NB4 (cell line): Measurements from ENCODE around the gene ACADVL.

Experiments used
- DNase-seq: peaks from one replicate; pipeline ENCODE4 v3.0.0; 2010; ENCODE audit warnings: low read depth
- H3K4me3 ChIP-seq: one replicate; pipeline ENCODE4 v1.5.1; 2011; ENCODE audit warnings: mild to moderate bottlenecking, low read depth, low read length, moderate library complexity
- MYC ChIP-seq: IDR thresholded peaks from 2 replicates; pipeline ENCODE4 v1.6.1; 2011; ENCODE audit warnings: low read depth, low read length
- POLR2A ChIP-seq: IDR thresholded peaks from 2 replicates; pipeline ENCODE4 v1.6.1; 2011; ENCODE audit warnings: mild to moderate bottlenecking; ENCODE audit not compliant: insufficient read length; ENCODE audit errors: extremely low read depth
- TF ChIP-seq, protein P1 (sequence below): IDR thresholded peaks from 2 replicates; pipeline ENCODE4 v1.6.1; 2011; ENCODE audit warnings: low read depth, low read length
- TF ChIP-seq, protein P2 (sequence below): IDR thresholded peaks from one replicate; pipeline ENCODE4 v1.5.1; 2012; ENCODE audit warnings: low read depth, low read length

Gene ACADVL

DNA sequence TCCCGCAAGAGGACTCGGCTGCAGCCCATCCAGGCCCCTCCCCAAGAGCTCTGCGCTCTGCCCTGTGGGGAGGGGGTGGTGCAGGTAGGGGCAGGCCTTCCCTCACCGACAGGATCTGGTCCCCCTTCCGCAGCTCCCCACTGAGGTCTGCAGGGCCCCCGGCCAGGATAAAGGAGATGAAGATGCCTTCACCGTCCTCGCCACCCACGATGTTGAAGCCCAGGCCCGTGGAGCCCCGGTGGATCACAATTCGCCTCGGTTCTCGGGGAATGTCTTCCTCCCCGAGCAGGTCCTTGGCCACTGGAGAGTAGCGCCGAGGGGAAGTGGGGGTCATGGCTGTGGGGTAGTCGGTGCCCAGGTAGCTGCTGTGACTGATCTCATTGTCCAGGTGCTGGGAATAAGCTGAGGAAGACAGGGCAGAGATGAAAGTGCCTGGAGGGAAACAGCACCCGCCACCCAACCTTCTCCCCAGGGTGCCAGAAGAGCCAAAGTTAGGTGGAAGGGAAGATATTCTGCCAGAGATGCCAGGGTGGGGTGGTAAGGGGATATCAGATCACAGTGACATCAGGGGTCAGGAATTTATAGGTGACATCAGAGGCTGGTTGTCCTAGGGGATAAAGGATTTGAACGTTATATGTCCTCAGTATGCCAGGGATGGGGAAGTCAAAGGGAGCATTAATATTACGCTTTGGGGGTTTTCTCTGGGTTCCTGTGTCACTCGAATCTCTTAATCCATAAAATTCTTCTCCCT lies 22.9 kb upstream of the ACADVL start:
- TF ChIP-seq, protein P1, sequence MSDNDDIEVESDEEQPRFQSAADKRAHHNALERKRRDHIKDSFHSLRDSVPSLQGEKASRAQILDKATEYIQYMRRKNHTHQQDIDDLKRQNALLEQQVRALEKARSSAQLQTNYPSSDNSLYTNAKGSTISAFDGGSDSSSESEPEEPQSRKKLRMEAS, result no peak
- TF ChIP-seq, protein P2, sequence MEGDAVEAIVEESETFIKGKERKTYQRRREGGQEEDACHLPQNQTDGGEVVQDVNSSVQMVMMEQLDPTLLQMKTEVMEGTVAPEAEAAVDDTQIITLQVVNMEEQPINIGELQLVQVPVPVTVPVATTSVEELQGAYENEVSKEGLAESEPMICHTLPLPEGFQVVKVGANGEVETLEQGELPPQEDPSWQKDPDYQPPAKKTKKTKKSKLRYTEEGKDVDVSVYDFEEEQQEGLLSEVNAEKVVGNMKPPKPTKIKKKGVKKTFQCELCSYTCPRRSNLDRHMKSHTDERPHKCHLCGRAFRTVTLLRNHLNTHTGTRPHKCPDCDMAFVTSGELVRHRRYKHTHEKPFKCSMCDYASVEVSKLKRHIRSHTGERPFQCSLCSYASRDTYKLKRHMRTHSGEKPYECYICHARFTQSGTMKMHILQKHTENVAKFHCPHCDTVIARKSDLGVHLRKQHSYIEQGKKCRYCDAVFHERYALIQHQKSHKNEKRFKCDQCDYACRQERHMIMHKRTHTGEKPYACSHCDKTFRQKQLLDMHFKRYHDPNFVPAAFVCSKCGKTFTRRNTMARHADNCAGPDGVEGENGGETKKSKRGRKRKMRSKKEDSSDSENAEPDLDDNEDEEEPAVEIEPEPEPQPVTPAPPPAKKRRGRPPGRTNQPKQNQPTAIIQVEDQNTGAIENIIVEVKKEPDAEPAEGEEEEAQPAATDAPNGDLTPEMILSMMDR, result no peak
- TF ChIP-seq MYC (no peak), POLR2A (no peak)
- H3K4me3 ChIP-seq, result no peak overlapping the region
- no peak for DNase-seq

DNA sequence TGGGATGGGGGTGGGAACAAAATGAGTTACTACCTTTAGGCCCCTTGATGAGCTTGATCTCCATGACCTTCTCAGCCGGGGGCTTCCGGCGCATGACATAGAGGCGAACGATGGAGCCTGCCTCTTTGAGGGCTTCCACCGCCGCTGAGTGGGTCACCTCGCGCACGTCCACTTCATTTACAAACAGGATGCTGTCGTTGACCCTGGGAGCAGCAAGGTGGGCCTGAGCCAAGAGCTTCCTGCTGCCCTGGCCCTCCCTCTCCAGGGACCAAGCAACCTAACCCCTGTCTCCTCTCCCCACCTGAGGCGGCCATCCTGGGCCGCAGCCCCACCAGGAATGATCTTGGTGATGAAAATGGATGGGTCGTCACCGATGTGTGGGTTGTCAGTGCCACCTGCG lies 16.3 kb upstream of the ACADVL start:
- DNase-seq, result no peak
- TF ChIP-seq, protein P2, result no peak
- TF ChIP-seq, protein P1, result no peak
- no peak for TF ChIP-seq MYC
- TF ChIP-seq POLR2A, result no peak
- no peak overlapping the region for H3K4me3 ChIP-seq

DNA sequence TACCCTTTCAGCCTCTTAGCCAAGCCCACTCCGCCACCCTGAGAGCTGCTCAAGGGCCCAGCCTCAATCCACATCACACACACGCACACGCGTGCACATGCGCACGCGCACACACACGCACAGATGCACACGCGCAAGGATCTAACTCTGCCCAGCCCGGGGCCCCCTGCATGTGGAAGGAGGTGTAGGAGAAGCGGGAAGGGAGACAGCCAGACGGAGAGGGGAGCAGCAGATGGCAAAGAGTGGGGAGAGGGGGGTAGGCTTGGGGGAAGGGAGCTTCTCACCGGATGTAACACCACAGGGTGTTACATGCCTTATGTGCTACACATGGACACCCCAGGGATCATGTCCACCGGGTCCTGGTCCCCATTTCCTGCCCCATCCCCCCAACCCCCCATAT lies 15.4 kb upstream of the ACADVL start:
- DNase-seq, result no peak
- TF ChIP-seq, protein P1, result no peak
- TF ChIP-seq, protein P2, result no peak
- TF ChIP-seq MYC (no peak), POLR2A (no peak)
- no peak overlapping the region for H3K4me3 ChIP-seq

DNA sequence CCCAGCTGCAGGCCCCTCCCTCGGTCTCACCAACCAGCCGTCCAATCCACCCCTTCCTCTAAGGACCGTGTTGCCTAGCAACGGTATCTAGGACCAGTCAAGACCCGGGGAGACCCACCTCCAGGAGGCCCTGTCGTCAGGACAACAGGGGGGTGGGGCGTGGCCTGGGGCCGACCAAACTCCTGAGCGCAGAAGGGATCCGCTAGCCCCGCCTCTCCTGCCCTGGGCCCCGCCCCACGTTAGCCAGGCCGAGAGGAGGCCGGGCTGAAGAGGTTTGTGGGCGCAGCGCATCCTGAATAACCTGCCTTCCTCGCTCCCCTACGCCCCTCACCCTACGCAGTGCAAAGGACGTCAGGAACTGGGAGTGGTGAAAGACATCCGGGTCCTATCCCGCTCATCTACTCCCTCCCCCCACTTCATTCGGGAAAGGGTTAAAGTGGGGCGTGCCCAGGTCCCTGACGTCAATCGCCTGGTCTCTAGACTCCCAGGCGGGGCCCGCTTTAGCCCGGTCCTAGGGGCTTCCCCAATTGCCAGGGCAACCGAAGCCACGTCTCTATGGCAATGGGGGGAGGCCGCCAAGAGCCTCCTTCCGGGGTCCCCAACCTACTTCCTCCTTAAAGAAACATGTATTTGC lies 14.8 kb upstream of the ACADVL start:
- peak; percentile 8 for DNase-seq
- TF ChIP-seq, protein P1, result no peak
- H3K4me3 ChIP-seq, result no peak overlapping the region

DNA sequence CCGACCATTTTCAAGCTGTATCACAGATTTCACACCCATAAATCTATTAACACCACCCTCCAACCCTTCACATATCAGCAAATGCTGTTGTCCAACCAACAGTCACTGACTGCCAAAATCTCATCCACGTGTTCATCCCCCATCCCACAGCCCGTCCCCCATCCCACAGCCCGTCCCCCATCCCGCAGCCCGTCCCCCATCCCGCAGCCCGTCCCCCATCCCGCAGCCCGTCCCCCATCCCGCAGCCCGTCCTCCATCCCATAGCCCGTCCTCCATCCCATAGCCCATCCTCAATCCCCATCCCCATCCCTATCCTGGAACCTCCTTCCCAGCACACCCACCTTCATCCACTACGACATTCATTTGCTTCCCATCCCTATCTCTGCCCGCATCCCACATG lies 14.2 kb upstream of the ACADVL start:
- DNase-seq, result no peak
- H3K4me3 ChIP-seq, result no peak overlapping the region
- TF ChIP-seq, protein P1, result no peak
- TF ChIP-seq POLR2A (no peak), MYC (no peak)
- TF ChIP-seq, protein P2, result no peak
